Measurements from ENCODE around the gene ZIC4. TPM values are rescaled to one million over a fixed set of nuclear protein-coding genes. Genes with fewer than 3 reads are reported as not detected.

The ZIC4 gene
- total RNA-seq, 2 donors from 2014 or later = not detected

DNA sequence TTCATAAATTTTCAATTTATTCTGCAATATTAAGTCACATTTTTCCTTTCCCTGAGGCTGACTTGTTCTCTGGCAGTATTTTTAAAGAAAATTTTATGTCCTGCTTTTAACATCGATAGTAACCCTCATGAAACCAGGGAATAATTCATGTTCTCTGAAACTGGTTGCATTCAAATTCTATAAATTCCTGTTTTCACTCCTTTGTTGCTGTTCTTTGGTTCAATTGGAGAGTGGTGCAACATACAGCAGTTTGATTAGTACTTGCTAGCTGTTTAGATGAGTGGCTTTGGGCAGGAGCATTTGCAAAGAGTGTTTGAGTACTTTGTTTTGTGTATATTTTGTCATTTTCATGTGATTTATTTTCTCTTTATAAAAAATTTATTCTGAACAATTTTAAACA, 22.0 kb upstream of the ZIC4 start:
- no peak for DNase-seq (ENCODE audit: low spot score)
- no peak overlapping the region for H3K27ac ChIP-seq
- H3K36me3 ChIP-seq = no peaks in the 10 kb centered on the region
- peaks cover 0 to 3% of the 10 kb centered on the region in 2 donors for H3K4me1 ChIP-seq
- no peak overlapping the region for H3K4me3 ChIP-seq
- peaks cover 9 to 11% of the 10 kb centered on the region in 2 donors for H3K27me3 ChIP-seq
- H3K9me3 ChIP-seq = no peaks in the 10 kb centered on the region
- TF ChIP-seq, protein P1, sequence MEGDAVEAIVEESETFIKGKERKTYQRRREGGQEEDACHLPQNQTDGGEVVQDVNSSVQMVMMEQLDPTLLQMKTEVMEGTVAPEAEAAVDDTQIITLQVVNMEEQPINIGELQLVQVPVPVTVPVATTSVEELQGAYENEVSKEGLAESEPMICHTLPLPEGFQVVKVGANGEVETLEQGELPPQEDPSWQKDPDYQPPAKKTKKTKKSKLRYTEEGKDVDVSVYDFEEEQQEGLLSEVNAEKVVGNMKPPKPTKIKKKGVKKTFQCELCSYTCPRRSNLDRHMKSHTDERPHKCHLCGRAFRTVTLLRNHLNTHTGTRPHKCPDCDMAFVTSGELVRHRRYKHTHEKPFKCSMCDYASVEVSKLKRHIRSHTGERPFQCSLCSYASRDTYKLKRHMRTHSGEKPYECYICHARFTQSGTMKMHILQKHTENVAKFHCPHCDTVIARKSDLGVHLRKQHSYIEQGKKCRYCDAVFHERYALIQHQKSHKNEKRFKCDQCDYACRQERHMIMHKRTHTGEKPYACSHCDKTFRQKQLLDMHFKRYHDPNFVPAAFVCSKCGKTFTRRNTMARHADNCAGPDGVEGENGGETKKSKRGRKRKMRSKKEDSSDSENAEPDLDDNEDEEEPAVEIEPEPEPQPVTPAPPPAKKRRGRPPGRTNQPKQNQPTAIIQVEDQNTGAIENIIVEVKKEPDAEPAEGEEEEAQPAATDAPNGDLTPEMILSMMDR (IDR thresholded peaks at IDR 0.05) = no peak

DNA sequence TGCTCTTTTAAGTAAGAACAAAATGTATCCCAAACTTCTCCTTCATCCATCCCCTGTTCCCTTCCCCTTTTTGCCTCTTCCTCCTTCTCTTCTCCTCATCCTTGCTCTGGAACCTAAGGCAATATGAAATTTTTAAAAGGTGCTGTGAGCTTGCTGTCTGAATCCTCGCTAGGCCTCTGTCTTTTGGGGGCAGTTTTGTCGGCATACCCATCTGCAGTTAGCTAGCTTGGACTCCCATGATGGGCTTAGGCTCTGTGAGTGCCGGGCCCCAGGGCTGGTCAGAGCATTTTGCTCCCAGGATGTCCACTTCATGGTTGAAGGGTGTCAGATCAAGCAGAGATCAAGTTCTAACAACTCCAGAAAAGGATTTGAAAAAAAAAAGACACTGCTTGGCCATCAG, 21.4 kb upstream of the ZIC4 start:
- DNase-seq (ENCODE audit: low spot score) = no peak
- no peak overlapping the region for H3K4me3 ChIP-seq
- H3K4me1 ChIP-seq = peaks cover 0 to 6% of the 10 kb centered on the region in 2 donors
- no peaks in the 10 kb centered on the region for H3K36me3 ChIP-seq
- no peak overlapping the region for H3K27ac ChIP-seq
- no peaks in the 10 kb centered on the region for H3K9me3 ChIP-seq
- TF ChIP-seq, protein P1 (IDR thresholded peaks at IDR 0.05) = no peak
- peaks cover 15% of the 10 kb centered on the region in 2 donors for H3K27me3 ChIP-seq

DNA sequence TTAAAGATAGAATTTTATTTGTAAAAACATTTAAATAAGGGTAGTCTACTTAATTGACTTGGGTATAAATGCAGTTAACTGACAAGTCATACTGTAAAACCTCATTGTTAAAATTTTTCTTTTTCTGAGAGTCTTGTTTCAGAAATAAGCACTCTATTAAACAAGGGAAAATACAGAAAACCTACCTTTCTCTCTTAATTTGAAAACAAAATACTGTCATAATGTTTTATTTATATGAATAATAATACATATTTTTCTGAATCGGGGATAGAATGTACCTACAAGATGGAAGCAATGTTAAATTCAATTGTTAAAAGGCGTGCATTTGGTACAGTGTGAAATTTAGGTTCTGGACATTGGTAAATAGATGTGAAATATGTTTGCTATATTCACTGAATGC, 20.6 kb upstream of the ZIC4 start:
- no peaks in the 10 kb centered on the region for H3K36me3 ChIP-seq
- no peak overlapping the region for H3K27ac ChIP-seq
- no peak overlapping the region for H3K4me3 ChIP-seq
- no peak for DNase-seq (ENCODE audit: low spot score)
- TF ChIP-seq, protein P1 (IDR thresholded peaks at IDR 0.05) = no peak
- H3K27me3 ChIP-seq = peaks cover 19 to 20% of the 10 kb centered on the region in 2 donors
- no peaks in the 10 kb centered on the region for H3K9me3 ChIP-seq
- peaks cover 0 to 6% of the 10 kb centered on the region in 2 donors for H3K4me1 ChIP-seq

DNA sequence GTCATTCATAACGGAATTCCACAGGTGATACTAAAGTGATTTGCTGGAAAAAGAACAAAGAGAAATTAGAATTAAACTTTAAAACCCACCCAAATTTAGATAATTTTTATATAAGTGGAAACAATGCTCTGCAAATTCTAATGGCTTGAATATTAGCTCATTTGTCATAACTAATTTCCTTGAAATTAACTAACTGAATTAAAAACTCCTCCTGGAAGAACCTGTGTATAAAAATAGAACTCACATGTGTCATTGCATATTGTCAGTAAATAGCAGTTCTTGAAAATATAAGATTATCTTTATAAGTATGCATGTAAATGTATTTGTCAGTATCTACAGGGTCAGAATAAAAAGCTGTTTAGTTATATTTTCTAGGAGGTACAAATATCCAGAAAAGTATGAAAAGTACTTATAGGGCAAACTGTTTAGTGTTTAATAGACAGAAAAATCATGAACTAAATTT, 19.1 kb upstream of the ZIC4 start:
- Histone ChIP-seq H3K4me3 (no peak overlapping the region), H3K36me3 (no peaks in the 10 kb centered on the region), H3K27ac (no peak overlapping the region), H3K9me3 (no peaks in the 10 kb centered on the region), H3K27me3 (peaks cover 30 to 36% of the 10 kb centered on the region in 2 donors), H3K4me1 (peaks cover 0 to 17% of the 10 kb centered on the region in 2 donors)
- DNase-seq (ENCODE audit: low spot score) = no peak
- TF ChIP-seq, protein P1 (IDR thresholded peaks at IDR 0.05) = no peak

DNA sequence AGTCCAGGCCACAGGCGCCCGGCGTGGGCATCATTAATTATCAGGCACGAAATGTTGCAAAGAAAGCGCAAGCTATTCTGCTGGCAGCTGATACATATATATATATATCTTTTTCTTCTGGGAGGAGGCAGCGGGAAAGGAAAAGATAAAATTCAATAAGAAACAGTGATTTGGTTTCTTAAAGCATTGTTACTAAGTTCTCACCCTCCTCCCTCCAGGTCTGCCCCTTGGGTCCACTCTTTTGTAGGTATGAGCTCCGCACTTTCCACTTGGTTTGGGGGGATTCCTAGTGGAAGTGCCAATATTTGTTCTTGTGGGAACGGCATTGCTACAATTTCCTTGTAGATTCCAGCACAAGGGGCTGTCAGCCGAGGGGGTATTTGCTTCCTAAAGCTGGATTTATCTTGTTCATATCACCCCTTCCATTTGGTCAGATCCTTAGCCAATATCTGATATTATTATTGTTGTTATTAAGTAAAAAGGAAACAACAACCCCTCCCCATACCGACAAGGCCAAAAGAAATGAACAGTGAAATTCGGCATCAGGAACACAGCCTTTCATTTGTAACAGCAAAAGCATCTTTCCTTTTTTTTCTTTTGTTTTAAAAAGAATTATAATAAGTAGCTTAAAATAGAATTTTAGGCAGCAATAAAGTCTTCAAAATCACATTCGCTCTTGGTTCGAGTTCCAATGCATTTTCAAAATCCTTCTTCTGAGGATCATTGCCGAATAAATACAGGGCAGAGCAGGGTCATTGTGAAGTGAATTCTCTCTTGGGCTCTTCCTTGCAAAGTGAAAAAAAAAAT, 18.4 kb upstream of the ZIC4 start:
- H3K27ac ChIP-seq = no peak overlapping the region
- peaks cover 36 to 42% of the 10 kb centered on the region in 2 donors for H3K27me3 ChIP-seq
- no peak overlapping the region for H3K4me3 ChIP-seq
- no peaks in the 10 kb centered on the region for H3K9me3 ChIP-seq
- TF ChIP-seq, protein P1 (IDR thresholded peaks at IDR 0.05) = no peak
- no peaks in the 10 kb centered on the region for H3K36me3 ChIP-seq
- DNase-seq (ENCODE audit: low spot score) = no peak
- H3K4me1 ChIP-seq = peaks cover 0 to 19% of the 10 kb centered on the region in 2 donors

Measured in right atrium auricular region (tissue), 2 donors.